Pons (tissue), 1 donor: ENCODE results near the gene SLC25A12.
"Not testable (repeated sequence)": the region's sequence is repeated elsewhere in the genome, so short reads cannot be mapped to it uniquely, and the experiment has no call there.

Experiments used
- DNase-seq: peaks from one replicate; pipeline ENCODE4 v3.0.0-alpha.2; 2016; ENCODE audit warnings: low spot score

The SLC25A12 gene

GRCh38 chr2:171822525-171823322 lies 71.3 kb downstream of the SLC25A12 start:
- no peak for DNase-seq

DNA sequence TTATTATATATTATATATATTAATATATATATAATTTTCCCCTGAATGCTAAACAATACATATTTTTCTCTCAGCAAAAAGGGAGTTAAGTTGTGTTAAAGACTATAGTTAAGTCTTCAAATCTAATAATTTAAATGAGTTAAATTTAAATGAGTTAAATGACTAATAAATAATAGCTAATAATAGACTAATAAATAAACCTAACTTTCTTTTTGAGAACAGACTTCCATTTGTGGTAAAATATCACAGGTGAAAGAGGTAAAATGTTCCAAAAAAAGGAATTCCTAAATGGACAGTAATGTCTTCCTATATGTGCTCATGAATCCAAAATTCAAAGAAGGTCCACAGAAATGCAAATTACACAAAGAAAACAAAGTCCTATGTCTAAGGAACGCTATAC lies 74.6 kb downstream of the SLC25A12 start:
- no peak for DNase-seq

DNA sequence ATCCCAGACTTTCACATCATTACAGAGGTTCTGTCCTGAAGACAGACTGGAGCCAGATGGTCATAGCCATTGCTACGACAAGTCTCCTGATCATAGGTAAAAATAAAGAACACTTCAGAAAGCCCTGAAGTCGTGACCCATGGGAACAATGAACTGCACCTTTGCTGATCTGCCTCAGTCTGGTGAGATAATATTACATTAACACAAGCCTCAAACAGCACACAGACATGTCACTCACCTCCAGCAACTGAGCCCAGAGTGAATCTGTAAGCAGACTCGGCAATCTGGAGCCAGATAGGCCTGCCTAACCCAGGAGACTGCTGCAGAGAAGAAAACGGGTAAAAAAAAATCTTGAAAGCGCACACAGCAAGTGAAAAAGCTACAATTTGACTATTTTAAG lies 79.2 kb downstream of the SLC25A12 start:
- peak; percentile 12 for DNase-seq

DNA sequence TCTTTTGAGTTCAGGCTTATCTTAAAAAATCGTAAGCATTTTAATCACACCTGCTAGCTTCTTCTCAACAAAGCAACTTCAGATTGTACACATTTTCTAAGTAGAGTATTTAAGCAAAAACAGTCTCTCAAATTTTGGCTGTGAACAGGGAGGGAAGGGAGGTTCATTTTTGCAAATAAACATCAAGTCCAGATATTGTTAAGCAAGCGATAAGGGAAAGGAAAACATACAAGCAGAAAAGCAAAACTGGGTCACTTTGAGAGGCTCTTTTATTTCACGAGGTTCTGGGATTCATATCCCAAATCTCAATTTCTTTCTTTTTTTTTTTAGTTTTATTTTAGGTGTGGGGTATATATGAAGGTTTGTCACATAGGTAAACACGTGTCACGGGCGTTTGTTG lies 79.9 kb downstream of the SLC25A12 start:
- DNase-seq = no peak

DNA sequence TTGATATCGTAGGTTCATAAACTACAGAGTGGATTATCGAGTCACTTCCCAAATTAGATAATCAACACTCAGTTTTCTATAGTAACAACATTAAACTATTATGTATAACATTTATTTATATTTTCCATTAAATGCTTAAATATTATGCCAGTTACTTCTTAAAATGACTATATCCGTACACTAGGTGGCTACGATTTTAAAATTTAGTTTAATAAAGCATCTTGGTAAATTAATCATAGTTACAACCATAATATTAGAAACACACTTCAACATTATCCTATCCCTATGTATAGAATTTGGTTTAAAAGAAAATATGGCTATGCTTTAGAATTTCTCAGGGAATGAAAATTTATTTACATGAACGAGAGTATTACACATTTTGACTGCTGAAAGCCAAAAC lies 80.3 kb downstream of the SLC25A12 start:
- no peak for DNase-seq

- DNase-seq = no peak
Measured at GRCh38 chr2:171813126-171813525, 80.9 kb downstream of the SLC25A12 start.

DNA sequence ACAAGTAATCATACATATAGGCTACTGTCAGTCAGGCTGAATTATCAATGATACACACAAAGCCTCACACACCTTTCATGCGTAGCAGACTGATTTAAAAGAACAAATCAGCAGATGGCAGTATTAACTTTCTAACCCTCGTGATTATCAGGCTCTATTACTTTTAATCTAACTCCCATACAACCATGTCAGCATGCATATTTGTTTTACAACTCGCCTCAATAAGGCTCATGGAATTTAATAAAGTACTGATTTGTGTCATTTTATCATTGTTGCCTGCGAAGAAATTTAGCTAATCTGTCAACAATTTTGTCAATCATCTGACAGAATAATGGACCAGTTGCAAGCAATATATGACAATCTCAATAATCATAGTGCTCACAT lies 82.8 kb downstream of the SLC25A12 start:
- DNase-seq = peak; percentile 28

GRCh38 chr2:171810422-171811244 lies 83.4 kb downstream of the SLC25A12 start:
- no peak for DNase-seq

GRCh38 chr2:171808885-171809284 lies 85.2 kb downstream of the SLC25A12 start:
- not testable (repeated sequence) for DNase-seq

DNA sequence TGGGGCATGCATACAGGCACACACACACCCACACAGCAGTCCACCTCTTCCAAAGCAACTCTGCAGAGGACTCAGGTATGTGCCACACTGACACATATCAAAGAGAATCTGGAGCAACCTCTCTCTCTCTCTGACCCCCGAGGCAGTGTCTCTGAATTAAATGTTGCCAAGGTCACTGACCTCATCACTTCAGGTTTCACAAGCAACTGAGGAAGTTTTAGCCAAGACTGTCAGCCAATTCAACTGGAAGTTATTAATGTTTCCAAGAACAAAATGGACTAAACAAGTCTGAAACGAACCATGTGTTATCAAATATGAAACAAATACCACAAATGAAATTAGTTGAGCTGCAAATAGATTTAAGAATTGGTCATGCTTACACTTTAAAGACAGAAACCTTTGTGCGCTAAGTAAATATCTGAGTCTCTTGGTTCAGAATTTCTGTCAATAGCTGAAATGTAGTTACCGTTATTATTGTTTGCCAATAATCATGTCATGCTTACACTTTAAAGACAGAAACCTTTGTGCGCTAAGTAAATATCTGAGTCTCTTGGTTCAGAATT lies 86.1 kb downstream of the SLC25A12 start:
- no peak for DNase-seq

- no peak for DNase-seq
Measured at GRCh38 chr2:171807119-171807518, 86.9 kb downstream of the SLC25A12 start.

- no peak for DNase-seq
Measured at GRCh38 chr2:171804456-171804855, 89.6 kb downstream of the SLC25A12 start.

DNA sequence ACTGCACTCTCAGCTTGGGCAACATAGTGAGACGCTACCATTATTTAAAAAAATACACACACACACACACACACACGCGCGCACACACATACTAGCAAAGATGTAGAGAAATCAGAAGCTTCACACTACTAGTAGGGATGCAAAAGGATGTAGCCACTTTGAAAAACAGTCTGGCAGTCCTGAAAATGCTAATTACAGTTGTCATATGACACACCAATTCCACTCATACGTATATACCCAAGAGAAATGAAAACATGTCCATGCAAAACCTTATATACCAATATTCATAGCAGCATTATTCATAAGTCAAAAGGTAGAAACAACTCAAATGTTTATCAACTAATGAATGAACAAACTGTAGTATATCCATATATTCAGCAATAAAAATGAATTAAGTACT lies 90.3 kb downstream of the SLC25A12 start:
- no peak for DNase-seq

DNA sequence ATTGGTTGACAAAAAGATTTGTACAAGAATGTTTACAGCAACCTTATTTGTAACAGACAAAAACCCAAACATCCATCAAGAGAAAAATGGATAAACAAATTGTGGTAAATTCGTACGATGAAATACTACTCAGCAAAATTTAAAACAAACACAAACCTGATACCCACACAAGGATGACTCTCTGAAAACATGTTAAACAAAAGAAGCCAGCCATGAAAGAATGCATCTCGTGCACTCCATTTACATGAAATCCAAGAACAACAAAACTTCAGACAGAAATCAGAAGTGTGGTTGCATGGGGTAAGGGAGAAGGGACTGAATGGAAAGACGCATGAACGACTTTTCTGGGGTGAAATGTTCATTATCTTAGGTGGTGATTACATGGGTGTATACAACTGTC lies 93.4 kb downstream of the SLC25A12 start:
- no peak for DNase-seq

DNA sequence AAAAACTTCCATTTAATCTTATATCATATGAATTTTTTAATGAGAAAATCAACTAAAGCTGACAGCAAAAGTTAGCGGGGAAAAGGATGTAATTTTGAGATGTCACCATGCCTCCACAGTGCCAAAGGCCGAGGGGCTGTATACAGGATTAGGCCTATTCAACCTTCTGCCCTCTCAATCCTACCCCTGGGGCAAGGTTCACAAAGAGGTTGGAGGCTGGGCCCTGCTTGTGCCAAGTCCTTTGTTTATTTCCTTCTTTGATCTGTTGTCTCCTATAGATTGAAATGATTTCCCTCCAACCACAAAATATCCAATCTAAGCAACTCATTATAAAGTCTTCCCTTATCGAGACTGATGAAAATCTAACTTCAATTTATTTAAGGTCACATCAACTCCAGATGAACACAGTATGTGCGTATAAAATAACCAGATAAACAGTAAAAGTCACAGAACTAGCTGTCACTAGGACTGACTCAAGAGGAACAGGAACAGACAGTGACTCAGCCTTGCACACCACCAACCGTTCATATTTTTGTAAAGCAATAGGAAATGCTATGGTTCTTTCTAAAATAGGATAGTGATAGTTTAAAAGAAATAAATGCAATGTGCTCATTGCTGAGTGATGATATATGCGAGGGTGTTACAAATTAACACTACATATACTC lies 95.8 kb downstream of the SLC25A12 start:
- DNase-seq = no peak

DNA sequence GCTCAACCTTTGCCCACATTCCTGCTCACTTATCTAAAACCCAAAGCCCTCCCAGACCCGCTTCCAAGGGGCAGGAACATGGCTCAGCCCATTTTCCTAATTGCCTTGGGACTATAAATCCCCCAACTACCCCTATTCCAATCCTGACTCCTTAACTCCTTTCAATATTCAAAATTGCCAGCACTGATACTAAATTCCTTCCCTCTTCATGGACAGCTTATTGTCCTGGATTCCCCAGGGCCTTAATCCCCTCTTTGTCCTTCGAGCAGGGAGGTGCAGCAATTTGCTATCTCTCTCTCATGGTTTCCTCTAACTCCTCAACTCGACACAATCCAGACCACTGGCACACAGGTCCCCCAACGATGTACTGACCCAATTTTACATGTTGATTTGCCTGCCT lies 99.1 kb downstream of the SLC25A12 start:
- DNase-seq = no peak

GRCh38 chr2:171793691-171794678 lies 100.1 kb downstream of the SLC25A12 start:
- no peak for DNase-seq

DNA sequence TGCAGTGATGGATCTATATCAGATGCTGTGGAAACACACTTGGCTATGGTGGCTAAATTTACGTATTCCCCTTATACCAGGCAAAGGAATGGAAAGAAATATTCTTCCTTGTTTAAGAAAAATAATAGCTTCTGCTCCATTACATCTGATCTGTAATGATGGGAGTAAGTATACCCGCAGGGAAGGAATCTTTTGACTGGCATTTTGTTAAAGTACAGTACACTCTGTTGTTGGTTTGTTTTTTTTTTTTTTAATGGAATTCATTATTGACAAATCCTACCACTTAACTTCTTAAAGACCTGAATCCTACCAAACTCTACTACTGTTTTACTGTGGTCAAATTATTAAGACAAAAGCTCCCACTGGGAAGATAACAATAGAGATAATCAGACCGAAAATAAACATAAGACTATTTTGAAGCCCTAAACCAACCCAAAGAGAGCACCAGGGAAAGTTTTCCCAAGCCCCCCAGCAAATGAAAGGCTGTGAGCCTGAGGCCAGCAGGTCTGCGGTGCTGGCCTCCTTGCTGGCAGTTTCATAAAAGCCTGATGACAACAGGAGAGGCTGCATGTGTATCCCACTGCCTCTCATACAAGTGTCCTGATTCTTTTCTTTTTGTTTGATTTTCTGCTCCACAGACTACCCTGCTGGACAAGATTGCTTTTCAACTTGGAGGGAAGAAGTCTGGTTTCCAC lies 101.0 kb downstream of the SLC25A12 start:
- no peak for DNase-seq

DNA sequence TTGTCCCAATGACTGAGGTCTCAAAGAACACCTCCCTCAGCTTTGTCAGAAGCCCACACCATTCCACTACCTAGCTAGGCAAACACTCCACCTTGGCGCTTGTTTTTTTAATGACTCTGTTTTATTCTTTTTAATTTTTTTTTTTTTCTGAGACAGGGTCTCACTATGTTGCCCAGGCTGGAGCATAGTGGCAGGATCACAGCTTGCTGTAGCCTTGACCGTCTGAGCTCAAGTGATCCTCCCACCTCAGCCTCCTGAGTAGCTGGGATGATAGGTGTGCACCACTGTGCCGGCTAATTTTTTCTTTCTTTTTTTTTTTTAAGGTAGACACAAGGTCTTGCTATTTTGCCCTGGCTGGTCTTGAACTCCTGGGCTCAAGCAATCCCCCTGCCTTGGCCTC lies 101.9 kb downstream of the SLC25A12 start:
- DNase-seq = no peak

- DNase-seq = no peak
Measured at GRCh38 chr2:171791361-171791760, 102.7 kb downstream of the SLC25A12 start.

- DNase-seq = no peak
Measured at GRCh38 chr2:171789956-171790355, 104.1 kb downstream of the SLC25A12 start.
